ENCODE data around the gene PLCXD1.
"Not testable (repeated sequence)": the region's sequence is repeated elsewhere in the genome, so short reads cannot be mapped to it uniquely, and the experiment has no call there.

The PLCXD1 gene

GRCh38 chrX:316351-317325 is 35.5 kb downstream of the PLCXD1 start:
- DNase-seq (ENCODE audit: low read depth in 2 of 3, low spot score in 2 of 3) = no peak

GRCh38 chrX:317424-318067 is 36.4 kb downstream of the PLCXD1 start:
- DNase-seq (ENCODE audit: low read depth in 2 of 3, low spot score in 2 of 3) = no peak

- peak; percentile 90 to 94 (median 91) for DNase-seq (ENCODE audit: low read depth in 2 of 3, low spot score in 2 of 3)
These were observed 37.0 kb downstream of the PLCXD1 start for GRCh38 chrX:318068-318738.

GRCh38 chrX:318739-319578 is 37.8 kb downstream of the PLCXD1 start, which contains the start of gene GTPBP6:
Gene GTPBP6 (minus strand): TSS chrX:318796. CDS start chrX:318787, 9 bp downstream.
- DNase-seq (ENCODE audit: low read depth in 2 of 3, low spot score in 2 of 3) = peak; percentile 88 to 98 (median 93)

- DNase-seq (ENCODE audit: low read depth in 2 of 3, low spot score in 2 of 3) = no peak
These were observed 38.5 kb downstream of the PLCXD1 start for GRCh38 chrX:319579-320125.

- no peak for DNase-seq (ENCODE audit: low read depth in 2 of 3, low spot score in 2 of 3)
These were observed 39.1 kb downstream of the PLCXD1 start for GRCh38 chrX:320126-320783.

GRCh38 chrX:323721-324628 is 42.8 kb downstream of the PLCXD1 start:
- DNase-seq (ENCODE audit: low read depth in 2 of 3, low spot score in 2 of 3) = no peak

GRCh38 chrX:324664-325063 is 43.5 kb downstream of the PLCXD1 start:
- DNase-seq (ENCODE audit: low read depth in 2 of 3, low spot score in 2 of 3) = not testable (repeated sequence)

- no peak for DNase-seq (ENCODE audit: low read depth in 2 of 3, low spot score in 2 of 3)
These were observed 46.5 kb downstream of the PLCXD1 start for GRCh38 chrX:327660-328126.

- no peak for DNase-seq (ENCODE audit: low read depth in 2 of 3, low spot score in 2 of 3)
These were observed 48.2 kb downstream of the PLCXD1 start for GRCh38 chrX:329291-329910.

- DNase-seq (ENCODE audit: low read depth in 2 of 3, low spot score in 2 of 3) = not testable (repeated sequence)
These were observed 49.1 kb downstream of the PLCXD1 start for GRCh38 chrX:330141-330725.

GRCh38 chrX:330726-331150 is 49.6 kb downstream of the PLCXD1 start:
- DNase-seq (ENCODE audit: low read depth in 2 of 3, low spot score in 2 of 3) = no peak

GRCh38 chrX:331151-331824 is 50.1 kb downstream of the PLCXD1 start:
- no peak for DNase-seq (ENCODE audit: low read depth in 2 of 3, low spot score in 2 of 3)

GRCh38 chrX:331825-332495 is 50.8 kb downstream of the PLCXD1 start:
- no peak for DNase-seq (ENCODE audit: low read depth in 2 of 3, low spot score in 2 of 3)

- DNase-seq (ENCODE audit: low read depth in 2 of 3, low spot score in 2 of 3) = no peak
These were observed 51.3 kb downstream of the PLCXD1 start for GRCh38 chrX:332496-332860.

GRCh38 chrX:332916-333610 is 51.9 kb downstream of the PLCXD1 start:
- DNase-seq (ENCODE audit: low read depth in 2 of 3, low spot score in 2 of 3) = no peak
